DND-41 (cell line): ENCODE data around the gene ZDHHC17.

ENCODE experiments used
- CTCF ChIP-seq: IDR thresholded peaks from 2 replicates; pipeline ENCODE4 v1.5.1; 2012; ENCODE audit warnings: borderline replicate concordance, low read length, moderate library complexity, mild to moderate bottlenecking; ENCODE audit not compliant: poor library complexity, severe bottlenecking; ENCODE audit errors: extremely low read depth
- EZH2 ChIP-seq: IDR thresholded peaks from 3 replicates; pipeline ENCODE4 v1.6.1; 2012; ENCODE audit warnings: borderline replicate concordance, low read depth, mild to moderate bottlenecking, moderate library complexity, low read length, inconsistent platforms; ENCODE audit not compliant: severe bottlenecking

- TF ChIP-seq CTCF: no peak
- no peak for TF ChIP-seq EZH2
Measured at GRCh38 chr12:76798864-76799263, 34.9 kb downstream of the ZDHHC17 start.
